Hepatocyte (in vitro differentiated cells): Measurements from ENCODE around the gene FGD4.

Source experiments
- CTCF ChIP-seq: fragments of 200-600 bp; sonication (generic); IDR thresholded peaks from 2 replicates; pipeline ENCODE4 v1.5.1; 2016; ENCODE audit warnings: antibody characterized with exemption, mild to moderate bottlenecking; ENCODE audit not compliant: poor library complexity
- EZH2 ChIP-seq: fragments of 200-600 bp; sonication (generic); IDR thresholded peaks from 2 replicates; pipeline ENCODE4 v1.6.1; 2016; ENCODE audit warnings: antibody characterized with exemption, mild to moderate bottlenecking, borderline replicate concordance

- TF ChIP-seq EZH2 (no peak), CTCF (no peak)
Observed at GRCh38 chr12:32679091-32679919, 279.9 kb downstream of the FGD4 start, which contains the start of gene DNM1L.
